Progenitor cell of endocrine pancreas (in vitro differentiated cells): ENCODE data around the gene DBET. TPM values are rescaled to one million over a fixed set of nuclear protein-coding genes. Genes with fewer than 3 reads are reported as not detected.
"Not testable (repeated sequence)": the region's sequence is repeated elsewhere in the genome, so short reads cannot be mapped to it uniquely, and the experiment has no call there.

Source experiments
- DNase-seq: peaks from one replicate; pipeline ENCODE4 v3.0.0; 2021; ENCODE audit warnings: low spot score; ENCODE audit not compliant: unreplicated experiment
- H3K27ac Mint-ChIP-seq: 2 replicates; pipeline ENCODE4 v1.8.0; 2021; ENCODE audit warnings: mild to moderate bottlenecking, moderate library complexity, mixed read lengths
- H3K27me3 Mint-ChIP-seq: 2 replicates; pipeline ENCODE4 v1.8.0; 2021; ENCODE audit warnings: mixed read lengths
- H3K36me3 Mint-ChIP-seq: 2 replicates; pipeline ENCODE4 v1.8.0; 2022; ENCODE audit warnings: mixed read lengths; ENCODE audit not compliant: insufficient read depth
- H3K4me1 Mint-ChIP-seq: 2 replicates; pipeline ENCODE4 v1.8.0; 2021; ENCODE audit warnings: low read depth, mixed read lengths
- H3K4me3 Mint-ChIP-seq: 2 replicates; pipeline ENCODE4 v1.8.0; 2021; ENCODE audit warnings: low read depth, mild to moderate bottlenecking, moderate library complexity, mixed read lengths
- H3K9me3 Mint-ChIP-seq: 2 replicates; pipeline ENCODE4 v1.8.0; 2021; ENCODE audit warnings: low read depth, mixed read lengths
- CTCF ChIP-seq: fragments of 200-600 bp; sonication (generic); IDR thresholded peaks from one replicate; pipeline ENCODE4 v1.5.0; 2021; ENCODE audit warnings: antibody characterized with exemption, mild to moderate bottlenecking; ENCODE audit not compliant: unreplicated experiment
- total RNA-seq: library from RNA; stranded (reverse); gene quantifications from 2 replicates; pipeline ENCODE4 v1.2.1, GENCODE V29; 2021

DBET gene
- total RNA-seq, 1 donor from 2014 or later, result not detected

GRCh38 chr4:190018201-190018920, 45.9 kb upstream of the DBET start:
- Mint-ChIP-seq H3K4me3 (no peak overlapping the region), H3K9me3 (peaks cover 34% of the 10 kb centered on the region), H3K4me1 (no peaks in the 10 kb centered on the region), H3K36me3 (peaks cover 8% of the 10 kb centered on the region), H3K27ac (no peak overlapping the region), H3K27me3 (no peaks in the 10 kb centered on the region)
- TF ChIP-seq CTCF, result no peak
- no peak for DNase-seq

- Mint-ChIP-seq H3K36me3 (peaks cover 8% of the 10 kb centered on the region), H3K9me3 (peaks cover 28% of the 10 kb centered on the region), H3K27me3 (no peaks in the 10 kb centered on the region), H3K27ac (no peak overlapping the region), H3K4me3 (no peak overlapping the region), H3K4me1 (no peaks in the 10 kb centered on the region)
- no peak for DNase-seq
- TF ChIP-seq CTCF, result no peak
These were observed 45.1 kb upstream of the DBET start for GRCh38 chr4:190019023-190019858.

- DNase-seq, H3K27ac Mint-ChIP-seq, H3K27me3 Mint-ChIP-seq, H3K36me3 Mint-ChIP-seq, H3K4me3 Mint-ChIP-seq, H3K4me1 Mint-ChIP-seq: not testable (repeated sequence)
- peaks cover 28% of the 10 kb centered on the region for H3K9me3 Mint-ChIP-seq
These were observed 44.3 kb upstream of the DBET start for GRCh38 chr4:190019859-190020463.

GRCh38 chr4:190020790-190021717, 43.2 kb upstream of the DBET start:
- no peak overlapping the region for H3K4me3 Mint-ChIP-seq
- no peaks in the 10 kb centered on the region for H3K4me1 Mint-ChIP-seq
- peaks cover 8% of the 10 kb centered on the region for H3K36me3 Mint-ChIP-seq
- H3K9me3 Mint-ChIP-seq, result peaks cover 27% of the 10 kb centered on the region
- DNase-seq, result no peak
- TF ChIP-seq CTCF, result no peak
- no peaks in the 10 kb centered on the region for H3K27me3 Mint-ChIP-seq
- H3K27ac Mint-ChIP-seq, result no peak overlapping the region

- not testable (repeated sequence) for H3K27me3 Mint-ChIP-seq, H3K4me3 Mint-ChIP-seq, H3K4me1 Mint-ChIP-seq, DNase-seq, H3K27ac Mint-ChIP-seq, H3K36me3 Mint-ChIP-seq
- peaks cover 18% of the 10 kb centered on the region for H3K9me3 Mint-ChIP-seq
These were observed 42.3 kb upstream of the DBET start for GRCh38 chr4:190021973-190022372.

GRCh38 chr4:190022614-190023281, 41.6 kb upstream of the DBET start:
- not testable (repeated sequence) for H3K27ac Mint-ChIP-seq, H3K4me3 Mint-ChIP-seq, H3K36me3 Mint-ChIP-seq, DNase-seq, H3K27me3 Mint-ChIP-seq, H3K4me1 Mint-ChIP-seq
- H3K9me3 Mint-ChIP-seq, result peaks cover 17% of the 10 kb centered on the region

GRCh38 chr4:190027156-190027555, 37.1 kb upstream of the DBET start, which contains the start of gene FRG2:
Gene FRG2, minus strand, starts transcription at chr4:190027256. Its CDS starts 52 bp downstream, at chr4:190027204.
- DNase-seq, H3K27ac Mint-ChIP-seq, H3K4me1 Mint-ChIP-seq, H3K27me3 Mint-ChIP-seq, H3K4me3 Mint-ChIP-seq, H3K9me3 Mint-ChIP-seq, H3K36me3 Mint-ChIP-seq: not testable (repeated sequence)

- not testable (repeated sequence) for H3K4me3 Mint-ChIP-seq, DNase-seq, H3K4me1 Mint-ChIP-seq, H3K36me3 Mint-ChIP-seq, H3K27ac Mint-ChIP-seq, H3K27me3 Mint-ChIP-seq, H3K9me3 Mint-ChIP-seq
These were observed 33.0 kb upstream of the DBET start for GRCh38 chr4:190031264-190031663.
